H1 (cell line): ENCODE results near the gene ZNF625. TPM values are rescaled to one million over a fixed set of nuclear protein-coding genes. Genes with fewer than 3 reads are reported as not detected.

ENCODE experiments used
- BCL11A ChIP-seq, 2 experiments: IDR thresholded peaks; one replicate each; pipeline ENCODE4 v1.6.1; 2011; ENCODE audit warnings: low read depth in 2 of 2, low read length in 2 of 2, mild to moderate bottlenecking in 2 of 2
- BRCA1 ChIP-seq: IDR thresholded peaks from 2 replicates; pipeline ENCODE4 v1.6.1; 2012; ENCODE audit warnings: low read depth, low read length, improper control_type of control experiment
- CBX8 ChIP-seq: fragments of 300-800, 300-1000 bp; sonication (generic); IDR thresholded peaks from 2 replicates; pipeline ENCODE4 v1.7.1; 2016; ENCODE audit warnings: low read depth, low read length, borderline replicate concordance
- CHD1 ChIP-seq: IDR thresholded peaks from 2 replicates; pipeline ENCODE4 v1.6.1; 2012; ENCODE audit warnings: low read depth, low read length, improper control_type of control experiment
- CREB1 ChIP-seq: IDR thresholded peaks from 2 replicates; pipeline ENCODE4 v1.6.1; 2012; ENCODE audit warnings: inconsistent platforms
- CTBP2 ChIP-seq: IDR thresholded peaks from 2 replicates; pipeline ENCODE4 v1.7.0; 2011; ENCODE audit warnings: borderline replicate concordance, mild to moderate bottlenecking, moderate library complexity, mixed read lengths, low read length; ENCODE audit not compliant: insufficient read depth, insufficient read length
- E2F6 ChIP-seq: IDR thresholded peaks from 2 replicates; pipeline ENCODE4 v1.6.1; 2012; ENCODE audit warnings: inconsistent platforms
- HDAC2 ChIP-seq, 2 experiments: fragments of 300-600 bp in 1 of 2; sonication (generic) in 1 of 2; IDR thresholded peaks; 2 replicates each; pipeline ENCODE4 v1.6.1; 2011 to 2012; ENCODE audit warnings: low read depth in 2 of 2, low read length in 2 of 2, mild to moderate bottlenecking in 2 of 2, moderate library complexity in 2 of 2, borderline replicate concordance in 1 of 2, inconsistent platforms in 1 of 2
- KDM1A ChIP-seq: fragments of 200-600, 300-600 bp; sonication (generic); IDR thresholded peaks from 2 replicates; pipeline ENCODE4 v1.7.1; 2016; ENCODE audit warnings: mild to moderate bottlenecking, low read length, borderline replicate concordance
- PHF8 ChIP-seq: fragments of 200-600 bp; sonication (generic); conservative IDR thresholded peaks from 2 replicates; pipeline ENCODE4 v1.7.1; 2012; ENCODE audit warnings: low read depth, mild to moderate bottlenecking, inconsistent platforms, low read length, moderate library complexity
- RAD21 ChIP-seq, 2 experiments: IDR thresholded peaks in 1 of 2; conservative IDR thresholded peaks in 1 of 2; 2 replicates each; pipeline ENCODE4 v1.6.1; 2011; ENCODE audit warnings: low read depth in 2 of 2, low read length in 2 of 2, improper control_type of control experiment in 1 of 2, inconsistent platforms in 1 of 2, mild to moderate bottlenecking in 1 of 2, moderate library complexity in 1 of 2
- RNF2 ChIP-seq: fragments of 200-900, 300-1000 bp; sonication (generic); IDR thresholded peaks from 2 replicates; pipeline ENCODE4 v1.7.1; 2016; ENCODE audit warnings: borderline replicate concordance, low read depth, mild to moderate bottlenecking, antibody characterized with exemption, low read length; ENCODE audit not compliant: poor library complexity, severe bottlenecking; ENCODE audit errors: missing control alignments
- RXRA ChIP-seq: IDR thresholded peaks from 2 replicates; pipeline ENCODE4 v1.6.1; 2011; ENCODE audit warnings: low read depth, mild to moderate bottlenecking, low read length, moderate library complexity; ENCODE audit not compliant: insufficient read depth
- SIX5 ChIP-seq: IDR thresholded peaks from 2 replicates; pipeline ENCODE4 v1.6.1; 2011; ENCODE audit warnings: mild to moderate bottlenecking, low read depth, low read length
- SP2 ChIP-seq: IDR thresholded peaks from 2 replicates; pipeline ENCODE4 v1.6.1; 2012; ENCODE audit warnings: mild to moderate bottlenecking, low read length, inconsistent platforms
- TAF1 ChIP-seq: IDR thresholded peaks from 2 replicates; pipeline ENCODE4 v1.6.1; 2011; ENCODE audit warnings: mild to moderate bottlenecking, low read depth, low read length
- YY1 ChIP-seq: IDR thresholded peaks from 2 replicates; pipeline ENCODE4 v1.6.1; 2011; ENCODE audit warnings: low read depth, mild to moderate bottlenecking, low read length
- polyA plus RNA-seq, 7 experiments: library from polyadenylated mRNA; depleted of rRNA in 3 of 7; stranded (reverse) in 5 of 7; unstranded in 2 of 7; fragments of >200 nt in 5 of 7; fragments of 200-250 nt in 2 of 7; gene quantifications; 1 replicate in 5 of 7; 2 replicates in 1 of 7; 4 replicates in 1 of 7; pipeline versions ENCODE4 v1.2.1 to v1.2.3, GENCODE V29; 2011 to 2013; ENCODE audit warnings: missing spikeins in 2 of 7, mixed read lengths in 2 of 7
- total RNA-seq: library from RNA; stranded (reverse); fragmentation: NEBNext Ultra II Directional; extraction: Animal tissue kit (Norgen Biotek cat#: 25700); gene quantifications from 2 replicates; pipeline ENCODE4 v1.2.1, GENCODE V29; 2021
- TF ChIP-seq, protein P1 (sequence below), 3 experiments: IDR thresholded peaks; 1 replicate in 2 of 3; 2 replicates in 1 of 3; pipeline versions ENCODE4 v1.5.1 to v1.6.1; 2011; ENCODE audit warnings: low read length in 3 of 3, mild to moderate bottlenecking in 3 of 3, inconsistent platforms in 2 of 3, low read depth in 1 of 3, moderate library complexity in 1 of 3; ENCODE audit not compliant: insufficient read depth in 1 of 3; ENCODE audit errors: control extremely low read depth in 1 of 3
- TF ChIP-seq, protein P2 (sequence below): IDR thresholded peaks from 2 replicates; pipeline ENCODE4 v1.6.1; 2011; ENCODE audit warnings: low read depth, mild to moderate bottlenecking, low read length; ENCODE audit not compliant: insufficient read depth

Gene ZNF625
- total and polyA plus RNA-seq, 2 of the 8 experiments (the other 6 are each of a cell fraction or from before 2014, with no cell fraction given): 2.5 to 26.8 TPM

- TF ChIP-seq RNF2 (no peak), RAD21 (IDR thresholded peaks at IDR 0.05 in 1 of 2, conservative IDR thresholded peaks at IDR 0.05 in 1 of 2; ENCODE audit: low read depth in 2 of 2, low read length in 2 of 2) (no peak), TAF1 (peak; percentile 93), SP2 (no peak), CTBP2 (no peak), YY1 (no peak; the same call in 1 of the 2 replicates), CHD1 (no peak), KDM1A (no peak), SIX5 (no peak), CREB1 (no peak), RXRA (no peak), CBX8 (no peak), BRCA1 (no peak), HDAC2 (IDR thresholded peaks at IDR 0.05; ENCODE audit: borderline replicate concordance in 1 of 2, low read depth in 2 of 2, low read length in 2 of 2) (0 out of 4 replicates have a peak, but pooled peaks of 1 of the 2 experiments have one; percentile 16), PHF8 (peak; percentile 93), E2F6 (peak; percentile 48; the same call in 1 of the 2 replicates), BCL11A (IDR thresholded peaks at IDR 0.05; ENCODE audit: low read depth in 2 of 2, low read length in 2 of 2) (no peak)
- TF ChIP-seq, protein P1, sequence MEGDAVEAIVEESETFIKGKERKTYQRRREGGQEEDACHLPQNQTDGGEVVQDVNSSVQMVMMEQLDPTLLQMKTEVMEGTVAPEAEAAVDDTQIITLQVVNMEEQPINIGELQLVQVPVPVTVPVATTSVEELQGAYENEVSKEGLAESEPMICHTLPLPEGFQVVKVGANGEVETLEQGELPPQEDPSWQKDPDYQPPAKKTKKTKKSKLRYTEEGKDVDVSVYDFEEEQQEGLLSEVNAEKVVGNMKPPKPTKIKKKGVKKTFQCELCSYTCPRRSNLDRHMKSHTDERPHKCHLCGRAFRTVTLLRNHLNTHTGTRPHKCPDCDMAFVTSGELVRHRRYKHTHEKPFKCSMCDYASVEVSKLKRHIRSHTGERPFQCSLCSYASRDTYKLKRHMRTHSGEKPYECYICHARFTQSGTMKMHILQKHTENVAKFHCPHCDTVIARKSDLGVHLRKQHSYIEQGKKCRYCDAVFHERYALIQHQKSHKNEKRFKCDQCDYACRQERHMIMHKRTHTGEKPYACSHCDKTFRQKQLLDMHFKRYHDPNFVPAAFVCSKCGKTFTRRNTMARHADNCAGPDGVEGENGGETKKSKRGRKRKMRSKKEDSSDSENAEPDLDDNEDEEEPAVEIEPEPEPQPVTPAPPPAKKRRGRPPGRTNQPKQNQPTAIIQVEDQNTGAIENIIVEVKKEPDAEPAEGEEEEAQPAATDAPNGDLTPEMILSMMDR (IDR thresholded peaks at IDR 0.05; ENCODE audit: control extremely low read depth in 1 of 3, insufficient read depth in 1 of 3, low read depth in 1 of 3, low read length in 3 of 3): no peak
- TF ChIP-seq, protein P2, sequence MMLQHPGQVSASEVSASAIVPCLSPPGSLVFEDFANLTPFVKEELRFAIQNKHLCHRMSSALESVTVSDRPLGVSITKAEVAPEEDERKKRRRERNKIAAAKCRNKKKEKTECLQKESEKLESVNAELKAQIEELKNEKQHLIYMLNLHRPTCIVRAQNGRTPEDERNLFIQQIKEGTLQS: no peak
Measured at GRCh38 chr19:12156223-12157058, at the start of gene ZNF625 (continued).
